Neural cell (in vitro differentiated cells): ENCODE measurements around the gene GRID1. TPM values are rescaled to one million over a fixed set of nuclear protein-coding genes. Genes with fewer than 3 reads are reported as not detected.
A peak's percentile ranks its signal among the peaks of the same experiment; 100 is the strongest.

Source experiments
- H2AFZ ChIP-seq: fragments of 200-600, 300-800 bp; sonication (generic), shearing (Covaris generic); 2 replicates; pipeline ENCODE4 v1.6.0; 2014; ENCODE audit warnings: low read depth, mild to moderate bottlenecking, antibody characterized with exemption, low read length, moderate library complexity
- H3F3A ChIP-seq: fragments of 200-600 bp; shearing (Covaris generic); 2 replicates; pipeline ENCODE4 v1.6.1; 2016; ENCODE audit warnings: mild to moderate bottlenecking, moderate library complexity, mixed read lengths, antibody characterized with exemption, low read length; ENCODE audit not compliant: insufficient read depth, poor library complexity, severe bottlenecking
- H3K27ac ChIP-seq: fragments of 200-600, 300-800 bp; sonication (generic), shearing (Covaris generic); 2 replicates; pipeline ENCODE4 v1.5.1; 2014; ENCODE audit warnings: mild to moderate bottlenecking, low read length, moderate library complexity
- H3K27me3 ChIP-seq: fragments of 300-800, 200-600 bp; sonication (generic), shearing (Covaris generic); 2 replicates; pipeline ENCODE4 v1.6.0; 2014; ENCODE audit warnings: mild to moderate bottlenecking, low read depth, low read length, moderate library complexity; ENCODE audit not compliant: insufficient read depth
- H3K36me3 ChIP-seq: fragments of 300-800, 200-600 bp; sonication (generic), shearing (Covaris generic); 2 replicates; pipeline ENCODE4 v1.5.1; 2014; ENCODE audit warnings: mild to moderate bottlenecking, antibody characterized with exemption, low read length, moderate library complexity; ENCODE audit not compliant: insufficient read depth
- H3K4me2 ChIP-seq: fragments of 300-800, 200-600 bp; sonication (generic), shearing (Covaris generic); 2 replicates; pipeline ENCODE4 v1.6.0; 2014; ENCODE audit warnings: mild to moderate bottlenecking, low read length
- H3K4me3 ChIP-seq: fragments of 300-800, 200-600 bp; sonication (generic), shearing (Covaris generic); 2 replicates; pipeline ENCODE4 v1.5.1; 2014; ENCODE audit warnings: mild to moderate bottlenecking, low read length, moderate library complexity
- H3K79me2 ChIP-seq: fragments of 200-600 bp; shearing (Covaris generic); replicated peaks from 2 replicates; pipeline ENCODE4 v1.6.0; 2014; ENCODE audit warnings: mild to moderate bottlenecking, low read length, moderate library complexity; ENCODE audit not compliant: insufficient read depth
- H3K9ac ChIP-seq: fragments of 300-800, 200-600 bp; sonication (generic), shearing (Covaris generic); 2 replicates; pipeline ENCODE4 v1.6.1; 2016; ENCODE audit warnings: mild to moderate bottlenecking, low read length, mixed read lengths
- H3K9me2 ChIP-seq: fragments of 200-600 bp; shearing (Covaris generic); 2 replicates; pipeline ENCODE4 v1.6.1; 2016; ENCODE audit warnings: mild to moderate bottlenecking, low read length, mixed read lengths; ENCODE audit not compliant: insufficient read depth
- H3K9me3 ChIP-seq: fragments of 200-600, 300-800 bp; sonication (generic), shearing (Covaris generic); 2 replicates; pipeline ENCODE4 v1.6.1; 2016; ENCODE audit warnings: mild to moderate bottlenecking, mixed run types, low read length, moderate library complexity, mixed read lengths
- H4K20me1 ChIP-seq: fragments of 200-600 bp; shearing (Covaris generic); 2 replicates; pipeline ENCODE4 v1.6.1; 2016; ENCODE audit warnings: mild to moderate bottlenecking, mixed run types; ENCODE audit not compliant: insufficient read depth
- CTCF ChIP-seq: fragments of 450-650 bp; IDR thresholded peaks from 2 replicates; pipeline ENCODE4 v1.5.1; 2014; ENCODE audit warnings: antibody characterized with exemption, mild to moderate bottlenecking, moderate library complexity; ENCODE audit not compliant: poor library complexity, severe bottlenecking
- EZH2 ChIP-seq: fragments of 200-600, 300-800 bp; shearing (Covaris generic), sonication (generic); IDR thresholded peaks from 2 replicates; pipeline ENCODE4 v1.6.1; 2014; ENCODE audit warnings: antibody characterized with exemption, low read length, borderline replicate concordance, mild to moderate bottlenecking; ENCODE audit not compliant: insufficient read depth, poor library complexity, severe bottlenecking
- MXI1 ChIP-seq: fragments of 450-650 bp; conservative IDR thresholded peaks from 2 replicates; pipeline ENCODE4 v1.6.1; 2014; ENCODE audit warnings: antibody characterized with exemption, mild to moderate bottlenecking; ENCODE audit not compliant: poor library complexity, severe bottlenecking
- POLR2AphosphoS5 ChIP-seq: IDR thresholded peaks from 2 replicates; pipeline ENCODE4 v1.6.1; 2012
- RAD21 ChIP-seq: fragments of 450-650 bp; conservative IDR thresholded peaks from 2 replicates; pipeline ENCODE4 v1.6.1; 2014; ENCODE audit warnings: antibody characterized with exemption, mild to moderate bottlenecking, moderate library complexity
- TAF1 ChIP-seq: IDR thresholded peaks from 2 replicates; pipeline ENCODE4 v1.6.1; 2012; ENCODE audit warnings: low read depth
- polyA plus RNA-seq: library from polyadenylated mRNA; depleted of rRNA; stranded (reverse); fragments of >200 nt; gene quantifications from 2 replicates; pipeline ENCODE4 v1.2.3, GENCODE V29; 2014
- TF ChIP-seq, protein P1 (sequence below): IDR thresholded peaks from 2 replicates; pipeline ENCODE4 v1.6.1; 2012; ENCODE audit warnings: borderline replicate concordance

GRID1 gene
- polyA plus RNA-seq, 1 donor from 2014 or later = 7.3 TPM

DNA sequence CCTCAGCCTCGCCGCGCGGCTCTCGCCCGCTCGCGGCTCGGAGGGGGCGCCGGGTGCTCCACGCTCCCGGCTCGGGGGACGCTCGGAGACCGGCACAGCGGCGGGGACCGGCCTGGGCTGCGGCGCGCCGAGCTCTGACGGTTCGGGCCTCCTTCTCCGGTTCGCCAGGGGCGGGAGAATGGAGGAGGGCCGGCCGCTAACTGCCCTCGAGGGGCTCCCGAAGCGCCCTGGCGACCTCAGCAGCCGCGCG, 232 bp upstream of the GRID1 start:
- H3K27ac ChIP-seq = peak overlapping the region; percentile 24
- H3K9me2 ChIP-seq = no peaks in the 10 kb centered on the region
- peak overlapping the region; percentile 74 for H3K9ac ChIP-seq
- H3K9me3 ChIP-seq = no peaks in the 10 kb centered on the region
- peak overlapping the region; percentile 44 for H3K4me2 ChIP-seq
- no peaks in the 10 kb centered on the region for H3K36me3 ChIP-seq
- no peaks in the 10 kb centered on the region for H3F3A ChIP-seq
- H3K79me2 ChIP-seq = no peaks in the 10 kb centered on the region
- TF ChIP-seq TAF1 (no peak), EZH2 (no peak), POLR2AphosphoS5 (no peak), MXI1 (peak; percentile 28), CTCF (no peak), RAD21 (peak; percentile 43)
- TF ChIP-seq, protein P1, sequence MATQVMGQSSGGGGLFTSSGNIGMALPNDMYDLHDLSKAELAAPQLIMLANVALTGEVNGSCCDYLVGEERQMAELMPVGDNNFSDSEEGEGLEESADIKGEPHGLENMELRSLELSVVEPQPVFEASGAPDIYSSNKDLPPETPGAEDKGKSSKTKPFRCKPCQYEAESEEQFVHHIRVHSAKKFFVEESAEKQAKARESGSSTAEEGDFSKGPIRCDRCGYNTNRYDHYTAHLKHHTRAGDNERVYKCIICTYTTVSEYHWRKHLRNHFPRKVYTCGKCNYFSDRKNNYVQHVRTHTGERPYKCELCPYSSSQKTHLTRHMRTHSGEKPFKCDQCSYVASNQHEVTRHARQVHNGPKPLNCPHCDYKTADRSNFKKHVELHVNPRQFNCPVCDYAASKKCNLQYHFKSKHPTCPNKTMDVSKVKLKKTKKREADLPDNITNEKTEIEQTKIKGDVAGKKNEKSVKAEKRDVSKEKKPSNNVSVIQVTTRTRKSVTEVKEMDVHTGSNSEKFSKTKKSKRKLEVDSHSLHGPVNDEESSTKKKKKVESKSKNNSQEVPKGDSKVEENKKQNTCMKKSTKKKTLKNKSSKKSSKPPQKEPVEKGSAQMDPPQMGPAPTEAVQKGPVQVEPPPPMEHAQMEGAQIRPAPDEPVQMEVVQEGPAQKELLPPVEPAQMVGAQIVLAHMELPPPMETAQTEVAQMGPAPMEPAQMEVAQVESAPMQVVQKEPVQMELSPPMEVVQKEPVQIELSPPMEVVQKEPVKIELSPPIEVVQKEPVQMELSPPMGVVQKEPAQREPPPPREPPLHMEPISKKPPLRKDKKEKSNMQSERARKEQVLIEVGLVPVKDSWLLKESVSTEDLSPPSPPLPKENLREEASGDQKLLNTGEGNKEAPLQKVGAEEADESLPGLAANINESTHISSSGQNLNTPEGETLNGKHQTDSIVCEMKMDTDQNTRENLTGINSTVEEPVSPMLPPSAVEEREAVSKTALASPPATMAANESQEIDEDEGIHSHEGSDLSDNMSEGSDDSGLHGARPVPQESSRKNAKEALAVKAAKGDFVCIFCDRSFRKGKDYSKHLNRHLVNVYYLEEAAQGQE = no peak
- H3K4me3 ChIP-seq = peak overlapping the region; percentile 81
- peaks cover 8% of the 10 kb centered on the region for H4K20me1 ChIP-seq
- peaks cover 67% of the 10 kb centered on the region for H3K27me3 ChIP-seq
- H2AFZ ChIP-seq = no peak overlapping the region

DNA sequence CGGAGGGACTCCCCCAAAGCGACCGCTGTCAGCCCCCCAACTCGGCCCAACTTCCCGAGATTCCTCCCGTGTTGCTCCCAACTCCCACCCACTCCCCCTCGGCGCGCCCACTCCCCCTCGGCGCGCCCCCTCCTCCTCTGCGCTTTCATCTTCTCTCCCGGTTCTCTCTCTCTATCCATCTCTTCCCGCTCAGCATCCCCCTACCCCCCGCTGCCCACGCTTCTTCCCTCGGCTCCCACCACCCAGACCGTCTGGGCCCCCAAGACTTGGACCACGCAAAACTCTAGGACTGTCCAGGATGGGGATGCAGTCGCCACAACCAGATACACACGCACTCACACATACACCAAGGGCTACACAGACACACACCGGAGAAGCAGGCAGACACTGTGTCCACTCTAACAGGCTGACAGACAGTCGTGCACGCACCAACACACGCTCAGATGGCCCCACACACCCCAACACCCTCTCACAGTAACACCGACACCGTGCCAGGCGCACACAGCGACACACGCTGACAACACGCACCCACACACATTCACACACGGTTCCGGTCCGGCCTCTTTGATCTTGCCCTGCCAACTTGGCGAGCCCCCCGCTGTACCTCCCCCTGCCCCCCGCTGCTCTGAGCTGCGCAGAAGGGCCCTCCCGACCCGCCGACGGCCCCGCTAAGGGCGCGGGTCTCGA, 1.1 kb downstream of the GRID1 start:
- Histone ChIP-seq H3K4me3 (peak overlapping the region; percentile 86), H3K9me3 (no peaks in the 10 kb centered on the region), H3K4me2 (peak overlapping the region; percentile 94), H3K36me3 (no peaks in the 10 kb centered on the region), H4K20me1 (peaks cover 8% of the 10 kb centered on the region), H3F3A (no peaks in the 10 kb centered on the region), H3K27me3 (peaks cover 69% of the 10 kb centered on the region), H3K9ac (peak overlapping the region; percentile 74), H2AFZ (peak overlapping the region; percentile 0), H3K79me2 (no peaks in the 10 kb centered on the region), H3K27ac (peak overlapping the region; percentile 5), H3K9me2 (no peaks in the 10 kb centered on the region)
- no peak for TF ChIP-seq TAF1
- peak; percentile 41 for TF ChIP-seq MXI1
- TF ChIP-seq RAD21 = peak; percentile 39
